Retinal pigment epithelial cell (primary cell): Measurements from ENCODE around the gene KCTD3.

Experiments
- DNase-seq: peaks from one replicate; pipeline ENCODE4 v3.0.0-alpha.2; 2010; ENCODE audit warnings: low read depth
- H3K4me3 ChIP-seq: 2 replicates; pipeline ENCODE4 v1.5.1; 2011; ENCODE audit warnings: mild to moderate bottlenecking, low read length, control low read depth, moderate library complexity
- CTCF ChIP-seq: conservative IDR thresholded peaks from 2 replicates; pipeline ENCODE4 v1.5.1; 2011; ENCODE audit warnings: low read depth, low read length, control low read depth, inconsistent platforms

KCTD3 gene

GRCh38 chr1:215542301-215542700, 24.8 kb upstream of the KCTD3 start:
- TF ChIP-seq CTCF, result no peak
- H3K4me3 ChIP-seq, result no peak overlapping the region
- DNase-seq, result no peak

GRCh38 chr1:215543191-215543606, 23.9 kb upstream of the KCTD3 start:
- TF ChIP-seq CTCF, result no peak
- no peak for DNase-seq
- H3K4me3 ChIP-seq, result no peak overlapping the region

- no peak for TF ChIP-seq CTCF
- no peak for DNase-seq
- no peak overlapping the region for H3K4me3 ChIP-seq
Observed at GRCh38 chr1:215543806-215544205, 23.3 kb upstream of the KCTD3 start.

- no peak for TF ChIP-seq CTCF
- no peak overlapping the region for H3K4me3 ChIP-seq
- DNase-seq, result no peak
Observed at GRCh38 chr1:215544566-215544965, 22.5 kb upstream of the KCTD3 start.

GRCh38 chr1:215545096-215545495, 22.0 kb upstream of the KCTD3 start:
- DNase-seq, result no peak
- no peak for TF ChIP-seq CTCF

GRCh38 chr1:215547011-215547410, 20.1 kb upstream of the KCTD3 start:
- no peak for TF ChIP-seq CTCF

More at GRCh38 chr1:215545096-215545495, 22.0 kb upstream of the KCTD3 start:
- H3K4me3 ChIP-seq, result no peak overlapping the region

GRCh38 chr1:215551806-215552205, 15.3 kb upstream of the KCTD3 start:
- no peak for TF ChIP-seq CTCF
- no peak for DNase-seq

More at GRCh38 chr1:215547011-215547410, 20.1 kb upstream of the KCTD3 start:
- no peak overlapping the region for H3K4me3 ChIP-seq
- DNase-seq, result no peak

More at GRCh38 chr1:215551806-215552205, 15.3 kb upstream of the KCTD3 start:
- H3K4me3 ChIP-seq, result no peak overlapping the region
